IPS-15b (cell line): ENCODE measurements around the gene SGMS1.

Source experiments
- H3K27me3 ChIP-seq: one replicate; pipeline ENCODE4 v1.6.1; 2013; ENCODE audit warnings: low read length; ENCODE audit not compliant: control insufficient read depth, insufficient read depth
- H3K36me3 ChIP-seq: one replicate; pipeline ENCODE4 v1.6.1; 2013; ENCODE audit warnings: low read length; ENCODE audit not compliant: control insufficient read depth, insufficient read depth
- H3K4me1 ChIP-seq: one replicate; pipeline ENCODE4 v1.6.1; 2013; ENCODE audit warnings: mild to moderate bottlenecking, low read length; ENCODE audit not compliant: control insufficient read depth, insufficient read depth
- H3K4me3 ChIP-seq: one replicate; pipeline ENCODE4 v1.5.1; 2013; ENCODE audit warnings: low read depth, low read length
- H3K9ac ChIP-seq: one replicate; pipeline ENCODE4 v1.6.1; 2013; ENCODE audit warnings: low read depth, mild to moderate bottlenecking, low read length
- H3K9me3 ChIP-seq: one replicate; pipeline ENCODE4 v1.6.1; 2013; ENCODE audit warnings: mild to moderate bottlenecking, low read length; ENCODE audit not compliant: control insufficient read depth, insufficient read depth

The SGMS1 gene

DNA sequence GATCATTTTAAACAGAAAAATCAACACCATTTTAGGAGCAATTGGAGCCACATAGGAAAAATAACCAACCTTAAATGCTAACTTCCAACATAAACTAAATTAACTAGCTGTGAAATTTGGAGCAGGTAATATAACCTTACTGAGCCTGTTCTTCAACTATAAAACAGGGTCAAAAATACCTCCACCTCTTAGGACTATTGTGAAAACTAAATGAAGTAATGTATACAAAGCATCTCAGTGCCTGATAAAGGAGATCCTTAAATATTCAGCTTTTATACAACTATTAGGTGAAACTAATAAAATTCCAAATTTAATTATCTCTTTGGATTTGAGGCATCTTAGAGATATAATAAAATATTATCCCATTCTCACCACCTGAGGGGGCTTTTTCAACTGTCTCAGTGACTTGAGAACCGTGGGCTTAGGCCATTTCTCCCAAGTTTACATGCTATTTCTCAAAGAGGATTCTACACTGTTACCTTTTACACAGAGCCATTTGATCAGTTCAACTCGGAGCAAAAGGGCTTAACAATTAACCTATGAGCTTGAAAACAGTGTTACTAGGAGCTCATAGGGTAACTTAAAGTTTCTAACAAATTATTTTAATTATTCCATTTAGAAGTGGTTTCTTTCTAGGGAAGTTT, 207.5 kb downstream of the SGMS1 start:
- H3K9me3 ChIP-seq: no peaks in the 10 kb centered on the region
- H3K36me3 ChIP-seq: no peaks in the 10 kb centered on the region
- H3K9ac ChIP-seq: no peak overlapping the region
- H3K27me3 ChIP-seq: no peaks in the 10 kb centered on the region
- peaks cover 11% of the 10 kb centered on the region for H3K4me1 ChIP-seq
- no peak overlapping the region for H3K4me3 ChIP-seq

DNA sequence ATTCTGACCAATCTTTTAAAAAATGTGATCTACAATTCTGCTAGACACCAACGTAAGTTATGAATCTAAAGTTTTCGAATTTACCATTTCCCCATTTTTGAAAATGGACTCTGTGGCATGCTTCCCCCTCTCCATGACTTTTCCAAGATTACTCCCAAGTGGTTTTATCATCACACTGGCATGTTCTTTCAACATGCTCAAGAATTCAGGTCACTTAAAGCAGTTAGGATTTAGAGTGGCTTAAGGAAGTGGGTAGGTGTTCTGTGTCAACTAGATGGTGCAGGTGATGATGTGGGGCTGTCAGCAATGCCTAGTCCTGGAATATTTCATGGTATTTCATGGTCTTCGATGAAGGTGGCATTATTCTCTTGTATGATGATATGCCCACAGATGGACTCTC, 208.5 kb downstream of the SGMS1 start:
- H3K4me3 ChIP-seq: no peak overlapping the region
- no peaks in the 10 kb centered on the region for H3K36me3 ChIP-seq
- H3K27me3 ChIP-seq: no peaks in the 10 kb centered on the region
- H3K4me1 ChIP-seq: peaks cover 16% of the 10 kb centered on the region
- H3K9ac ChIP-seq: no peak overlapping the region
- no peaks in the 10 kb centered on the region for H3K9me3 ChIP-seq

DNA sequence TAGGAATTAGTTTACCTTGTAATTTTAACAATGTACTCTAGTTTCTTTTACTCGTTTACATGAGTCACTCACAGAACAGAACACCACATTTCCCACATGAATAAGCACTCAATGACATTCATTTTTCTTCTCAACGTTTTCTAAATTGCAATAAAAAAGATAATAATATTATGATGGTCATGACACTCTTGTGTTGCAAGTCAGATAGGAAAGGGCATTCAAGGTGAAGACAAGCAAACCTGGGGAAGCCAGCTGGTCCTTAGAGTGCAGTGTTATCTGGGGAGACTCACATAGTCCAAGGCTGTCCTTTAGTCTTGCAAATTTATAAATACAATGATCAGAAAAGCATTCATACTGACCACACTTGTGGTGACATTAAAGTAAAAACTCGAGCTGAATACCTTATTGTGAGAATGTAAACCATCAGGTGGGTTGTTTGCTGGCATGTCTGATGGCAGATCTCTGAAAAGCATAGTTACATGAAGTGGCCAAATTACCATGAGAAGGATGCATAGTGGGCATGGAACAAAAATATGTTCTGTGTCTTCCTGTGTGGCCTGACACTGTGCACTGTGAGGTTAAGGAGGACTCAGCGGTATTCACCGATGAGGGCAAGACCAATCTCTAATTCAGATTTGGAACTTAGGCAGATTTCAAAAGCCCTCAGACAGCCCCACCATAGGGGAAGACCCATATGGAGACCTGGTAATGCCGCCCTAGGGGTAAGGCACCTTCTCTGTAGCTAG, 213.5 kb downstream of the SGMS1 start:
- H3K36me3 ChIP-seq: no peaks in the 10 kb centered on the region
- H3K9me3 ChIP-seq: no peaks in the 10 kb centered on the region
- peaks cover 34% of the 10 kb centered on the region for H3K4me1 ChIP-seq
- no peaks in the 10 kb centered on the region for H3K27me3 ChIP-seq
- no peak overlapping the region for H3K9ac ChIP-seq
- no peak overlapping the region for H3K4me3 ChIP-seq

DNA sequence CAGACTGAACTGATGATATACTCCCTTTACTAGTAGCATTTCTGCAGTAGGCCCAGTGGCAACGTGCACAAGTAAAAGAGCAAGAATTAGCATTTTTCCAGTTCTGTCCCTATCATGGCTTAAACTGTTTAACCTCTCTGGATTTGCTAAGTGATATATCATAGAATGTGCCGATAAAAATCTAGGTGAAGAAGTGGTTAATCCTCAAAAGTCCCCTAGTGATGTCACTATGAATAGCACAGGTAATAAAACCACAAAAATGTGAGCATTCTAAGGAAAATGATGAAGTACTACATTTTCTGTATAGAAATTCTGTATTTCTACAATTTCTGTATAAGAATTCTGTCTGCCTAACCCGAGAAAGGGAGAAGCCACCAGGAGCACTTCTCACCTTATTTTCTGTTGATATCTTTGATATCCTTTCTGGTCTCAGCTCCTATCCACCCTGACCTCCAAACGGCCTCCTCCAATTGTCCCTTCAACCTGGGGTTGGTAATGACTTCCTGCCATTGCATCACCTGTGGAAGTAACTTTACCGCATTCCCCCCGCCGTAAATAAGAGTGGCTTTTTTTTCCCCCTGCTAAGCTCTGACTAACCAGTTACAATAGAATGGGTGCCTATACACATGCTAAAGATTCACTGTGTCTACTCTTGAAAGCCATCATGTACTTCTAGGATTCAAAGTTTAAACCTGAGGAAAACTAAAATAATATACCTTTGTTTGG, 216.5 kb downstream of the SGMS1 start:
- Histone ChIP-seq H3K9me3 (no peaks in the 10 kb centered on the region), H3K27me3 (no peaks in the 10 kb centered on the region), H3K9ac (no peak overlapping the region), H3K36me3 (no peaks in the 10 kb centered on the region), H3K4me3 (no peak overlapping the region), H3K4me1 (peaks cover 31% of the 10 kb centered on the region)

DNA sequence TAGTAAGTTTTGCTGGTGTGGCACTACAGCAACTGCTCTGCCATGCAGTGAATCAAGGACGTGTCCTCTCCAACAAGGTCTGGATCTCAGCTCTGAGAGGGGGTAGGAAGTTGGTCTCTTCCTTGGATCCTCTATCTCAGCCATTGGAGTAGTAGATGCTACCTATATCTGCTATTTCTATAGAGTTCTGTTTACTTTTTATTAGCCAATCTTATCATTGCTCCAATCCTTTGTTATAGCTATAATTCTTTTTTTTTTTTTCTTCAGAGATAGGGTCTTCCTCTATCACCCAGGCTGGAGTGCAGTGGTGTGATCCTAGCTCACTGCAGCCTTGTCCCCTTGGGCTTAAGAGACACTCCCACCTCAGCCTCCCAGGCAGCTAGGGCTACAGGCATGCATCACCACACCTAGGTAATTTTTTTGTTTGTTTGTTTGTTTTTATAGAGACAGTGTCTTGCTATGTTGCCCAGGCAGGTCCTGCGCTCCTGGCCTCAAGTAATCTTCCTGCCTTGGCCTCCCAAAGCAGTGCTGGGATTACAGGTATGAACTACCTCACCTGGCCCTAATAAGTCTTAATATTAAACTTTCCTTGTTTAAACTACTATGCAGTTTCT, 217.2 kb downstream of the SGMS1 start:
- Histone ChIP-seq H3K27me3 (no peaks in the 10 kb centered on the region), H3K9me3 (no peaks in the 10 kb centered on the region), H3K36me3 (no peaks in the 10 kb centered on the region), H3K9ac (no peak overlapping the region), H3K4me1 (peaks cover 31% of the 10 kb centered on the region), H3K4me3 (no peak overlapping the region)

DNA sequence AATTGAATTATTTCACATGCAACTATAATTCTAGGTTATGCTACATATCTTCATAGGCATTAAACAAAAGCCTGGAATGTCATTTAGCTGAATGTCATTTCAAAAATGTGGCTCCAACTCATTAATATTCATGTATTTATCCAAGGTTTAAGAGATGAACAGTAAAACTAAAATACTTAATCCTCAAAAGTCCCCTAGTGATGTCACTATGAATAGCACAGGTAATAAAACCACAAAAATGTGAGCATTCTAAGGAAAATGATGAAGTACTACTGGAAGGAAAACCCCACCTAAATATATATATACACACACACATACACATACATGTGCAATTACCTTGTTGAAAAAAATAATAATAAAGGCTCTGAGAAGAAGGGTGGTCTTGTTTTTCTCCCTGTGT, 218.0 kb downstream of the SGMS1 start:
- H3K4me1 ChIP-seq: peaks cover 26% of the 10 kb centered on the region
- no peak overlapping the region for H3K4me3 ChIP-seq
- H3K27me3 ChIP-seq: no peaks in the 10 kb centered on the region
- H3K36me3 ChIP-seq: no peaks in the 10 kb centered on the region
- H3K9ac ChIP-seq: no peak overlapping the region
- H3K9me3 ChIP-seq: no peaks in the 10 kb centered on the region

DNA sequence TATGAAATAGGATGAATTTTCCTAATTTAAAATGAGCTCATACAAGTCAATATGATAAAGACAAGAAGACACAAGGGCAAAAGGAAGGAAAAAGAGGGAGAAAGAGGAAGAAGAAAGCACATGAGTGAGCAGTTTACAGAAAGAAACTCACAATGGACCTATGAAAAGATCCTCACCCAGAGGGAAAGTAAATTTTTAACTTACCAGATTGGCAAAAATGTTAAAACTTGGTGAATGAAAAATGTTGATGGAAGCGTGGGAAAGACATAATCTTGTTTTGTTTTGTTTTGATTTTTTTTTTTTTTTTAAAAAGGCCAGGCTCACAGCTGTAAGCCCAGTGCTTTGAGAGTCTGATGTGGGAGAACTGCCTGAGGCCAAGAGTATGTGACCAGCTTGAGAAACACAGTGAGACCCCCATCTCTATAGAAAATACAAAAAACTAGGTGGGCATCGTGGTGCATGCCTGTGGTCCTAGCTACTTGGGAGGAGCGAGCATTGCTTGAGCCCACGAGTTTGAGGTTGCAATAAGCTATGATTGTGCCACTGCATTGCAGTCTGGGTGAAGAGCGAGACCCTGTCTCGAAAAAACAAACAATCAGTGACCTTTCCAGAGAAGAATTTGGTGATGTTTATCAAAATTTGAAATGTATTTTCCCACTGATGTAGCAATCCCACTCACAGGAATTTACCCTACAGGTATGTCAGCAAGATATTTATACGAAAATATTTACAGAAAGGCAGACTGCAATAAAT, 219.6 kb downstream of the SGMS1 start:
- peaks cover 15% of the 10 kb centered on the region for H3K4me1 ChIP-seq
- no peak overlapping the region for H3K9ac ChIP-seq
- no peaks in the 10 kb centered on the region for H3K36me3 ChIP-seq
- H3K4me3 ChIP-seq: no peak overlapping the region
- no peaks in the 10 kb centered on the region for H3K9me3 ChIP-seq
- no peaks in the 10 kb centered on the region for H3K27me3 ChIP-seq

DNA sequence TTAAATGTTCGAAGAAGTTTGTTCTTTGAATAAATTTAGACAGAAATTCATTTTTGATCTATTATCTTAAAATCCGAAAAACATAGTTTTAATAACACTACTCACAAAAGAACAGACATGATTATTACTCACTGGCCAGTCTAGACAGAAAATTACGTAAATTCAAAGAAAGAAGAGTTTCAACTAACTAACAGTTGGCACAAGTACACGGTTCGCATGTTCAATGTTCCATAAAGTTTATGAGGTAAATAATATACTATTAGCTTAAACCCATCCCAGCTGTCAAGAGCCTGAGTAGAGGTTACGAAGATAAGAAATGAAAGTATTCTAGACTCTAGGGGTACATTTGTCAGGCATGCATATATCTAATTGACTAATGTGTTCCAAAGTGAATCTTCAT, 220.7 kb downstream of the SGMS1 start:
- H3K36me3 ChIP-seq: no peaks in the 10 kb centered on the region
- H3K27me3 ChIP-seq: no peaks in the 10 kb centered on the region
- no peak overlapping the region for H3K4me3 ChIP-seq
- no peaks in the 10 kb centered on the region for H3K9me3 ChIP-seq
- H3K9ac ChIP-seq: no peak overlapping the region
- peaks cover 14% of the 10 kb centered on the region for H3K4me1 ChIP-seq

DNA sequence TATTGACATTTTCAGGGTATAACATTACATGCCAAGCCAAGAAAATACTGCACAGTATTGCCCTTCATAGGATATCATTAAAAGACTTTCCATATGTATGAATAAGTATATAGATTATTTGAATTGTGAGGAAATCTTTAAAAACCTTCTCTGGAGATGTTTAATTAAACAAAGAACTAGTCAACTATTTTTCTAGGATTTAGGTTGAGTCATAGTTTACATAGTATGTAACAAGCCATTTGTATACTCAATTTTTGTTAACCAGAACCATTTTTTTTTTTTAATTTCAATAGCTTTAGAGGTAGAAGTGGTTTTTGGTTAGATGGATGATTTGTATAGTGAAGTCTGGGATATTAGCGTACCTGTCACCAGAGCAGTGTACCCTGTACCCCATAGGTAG, 221.3 kb downstream of the SGMS1 start:
- Histone ChIP-seq H3K27me3 (no peaks in the 10 kb centered on the region), H3K4me3 (no peak overlapping the region), H3K9me3 (no peaks in the 10 kb centered on the region), H3K9ac (no peak overlapping the region), H3K36me3 (no peaks in the 10 kb centered on the region), H3K4me1 (peaks cover 8% of the 10 kb centered on the region)

DNA sequence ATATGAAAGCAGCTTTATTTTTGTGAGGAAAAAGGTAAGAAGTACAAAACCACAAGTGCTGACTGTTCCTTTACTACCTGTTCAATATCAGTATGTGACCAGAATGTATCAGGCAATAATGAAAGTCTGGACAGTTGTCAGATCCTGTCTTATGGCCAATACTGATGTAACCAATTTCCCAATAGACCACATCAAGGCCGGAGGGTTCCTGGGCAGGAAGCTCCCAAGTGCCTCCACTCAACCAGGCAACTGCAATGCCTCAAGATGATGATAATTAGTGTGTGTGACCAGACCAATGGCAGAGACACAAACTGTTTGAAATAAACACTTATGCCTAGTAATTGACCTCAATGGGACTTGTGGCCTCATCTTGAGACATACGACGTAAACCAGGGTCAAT, 223.1 kb downstream of the SGMS1 start:
- Histone ChIP-seq H3K27me3 (no peaks in the 10 kb centered on the region), H3K9ac (no peak overlapping the region), H3K4me3 (no peak overlapping the region), H3K4me1 (no peaks in the 10 kb centered on the region), H3K36me3 (no peaks in the 10 kb centered on the region), H3K9me3 (no peaks in the 10 kb centered on the region)

DNA sequence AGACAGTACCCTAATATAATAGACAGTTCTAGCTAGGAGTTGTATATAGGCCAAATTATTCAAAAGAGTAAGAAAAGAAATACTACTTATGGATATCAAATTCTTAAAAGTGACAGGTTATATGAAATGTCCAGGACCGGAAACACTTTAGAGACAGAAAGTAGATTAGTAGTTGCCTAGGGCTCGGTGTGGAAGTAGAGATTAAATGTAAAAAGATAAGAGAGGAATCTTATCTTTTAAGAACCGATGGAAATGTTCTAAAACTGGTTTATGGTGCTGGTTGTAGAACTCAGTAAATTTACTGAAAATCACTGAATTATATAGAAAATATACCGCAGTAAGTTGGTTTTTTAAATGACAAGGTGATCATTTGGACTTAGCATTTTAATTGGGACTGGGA, 224.9 kb downstream of the SGMS1 start:
- no peaks in the 10 kb centered on the region for H3K27me3 ChIP-seq
- H3K4me1 ChIP-seq: no peaks in the 10 kb centered on the region
- H3K9ac ChIP-seq: no peak overlapping the region

More for the DNA sequence above, 224.9 kb downstream of the SGMS1 start:
- Histone ChIP-seq H3K4me3 (no peak overlapping the region), H3K9me3 (no peaks in the 10 kb centered on the region), H3K36me3 (no peaks in the 10 kb centered on the region)
